Epithelial cell of esophagus (primary cell): ENCODE data around the gene TMEM178B.
"Not testable (repeated sequence)": the region's sequence is repeated elsewhere in the genome, so short reads cannot be mapped to it uniquely, and the experiment has no call there.

ENCODE experiments used
- DNase-seq: peaks from one replicate; pipeline ENCODE4 v3.0.0; 2010; ENCODE audit warnings: low read depth
- H3K4me3 ChIP-seq: 2 replicates; pipeline ENCODE4 v1.5.1; 2011; ENCODE audit warnings: mild to moderate bottlenecking, low read length, control low read depth
- TF ChIP-seq, protein P1 (sequence below): IDR thresholded peaks from 2 replicates; pipeline ENCODE4 v1.5.1; 2011; ENCODE audit warnings: low read depth, mild to moderate bottlenecking, low read length, control low read depth, inconsistent platforms; ENCODE audit not compliant: insufficient read depth; ENCODE audit errors: missing control alignments

TMEM178B gene

DNA sequence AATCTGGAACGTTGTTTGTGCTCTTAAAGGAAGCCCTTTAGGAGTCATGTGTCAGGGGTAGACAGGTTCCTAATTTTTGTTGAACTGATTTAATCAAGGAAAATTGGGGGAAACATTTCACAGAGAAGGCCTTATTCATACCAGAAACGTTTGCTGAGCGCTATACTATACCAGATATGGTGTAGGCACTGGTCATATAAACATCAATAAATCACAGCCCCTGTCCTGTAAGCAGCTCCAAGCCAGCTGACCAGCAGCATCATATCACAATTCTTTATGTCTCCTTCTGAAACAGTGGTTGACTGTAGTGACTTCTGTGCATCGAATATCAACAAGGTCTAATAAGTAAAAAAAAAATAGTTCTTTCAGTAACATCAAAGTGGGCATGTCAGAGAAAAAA lies 1.1 kb downstream of the TMEM178B start:
- DNase-seq, result no peak
- TF ChIP-seq, protein P1, sequence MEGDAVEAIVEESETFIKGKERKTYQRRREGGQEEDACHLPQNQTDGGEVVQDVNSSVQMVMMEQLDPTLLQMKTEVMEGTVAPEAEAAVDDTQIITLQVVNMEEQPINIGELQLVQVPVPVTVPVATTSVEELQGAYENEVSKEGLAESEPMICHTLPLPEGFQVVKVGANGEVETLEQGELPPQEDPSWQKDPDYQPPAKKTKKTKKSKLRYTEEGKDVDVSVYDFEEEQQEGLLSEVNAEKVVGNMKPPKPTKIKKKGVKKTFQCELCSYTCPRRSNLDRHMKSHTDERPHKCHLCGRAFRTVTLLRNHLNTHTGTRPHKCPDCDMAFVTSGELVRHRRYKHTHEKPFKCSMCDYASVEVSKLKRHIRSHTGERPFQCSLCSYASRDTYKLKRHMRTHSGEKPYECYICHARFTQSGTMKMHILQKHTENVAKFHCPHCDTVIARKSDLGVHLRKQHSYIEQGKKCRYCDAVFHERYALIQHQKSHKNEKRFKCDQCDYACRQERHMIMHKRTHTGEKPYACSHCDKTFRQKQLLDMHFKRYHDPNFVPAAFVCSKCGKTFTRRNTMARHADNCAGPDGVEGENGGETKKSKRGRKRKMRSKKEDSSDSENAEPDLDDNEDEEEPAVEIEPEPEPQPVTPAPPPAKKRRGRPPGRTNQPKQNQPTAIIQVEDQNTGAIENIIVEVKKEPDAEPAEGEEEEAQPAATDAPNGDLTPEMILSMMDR, result no peak
- no peak overlapping the region for H3K4me3 ChIP-seq

DNA sequence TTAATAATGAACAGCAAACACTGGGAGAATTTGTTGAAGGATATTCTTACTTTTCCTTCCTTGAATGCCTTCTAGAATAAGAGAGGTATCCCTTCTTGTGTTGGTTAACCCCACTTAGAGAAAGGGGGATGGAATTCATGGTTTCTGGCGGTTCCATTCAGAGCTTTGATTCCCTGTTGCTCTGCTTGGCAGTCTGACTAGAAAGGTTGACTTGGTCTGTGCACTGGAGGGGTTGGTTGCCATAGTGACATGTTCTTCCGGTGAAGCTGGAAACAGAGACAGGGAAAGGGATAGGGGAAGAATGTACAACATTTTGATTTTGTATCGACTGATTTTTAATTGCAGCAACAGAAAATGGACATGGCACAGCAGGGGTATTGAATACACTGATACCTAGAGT lies 2.5 kb downstream of the TMEM178B start:
- DNase-seq, result no peak
- TF ChIP-seq, protein P1, result no peak
- H3K4me3 ChIP-seq, result no peak overlapping the region

DNA sequence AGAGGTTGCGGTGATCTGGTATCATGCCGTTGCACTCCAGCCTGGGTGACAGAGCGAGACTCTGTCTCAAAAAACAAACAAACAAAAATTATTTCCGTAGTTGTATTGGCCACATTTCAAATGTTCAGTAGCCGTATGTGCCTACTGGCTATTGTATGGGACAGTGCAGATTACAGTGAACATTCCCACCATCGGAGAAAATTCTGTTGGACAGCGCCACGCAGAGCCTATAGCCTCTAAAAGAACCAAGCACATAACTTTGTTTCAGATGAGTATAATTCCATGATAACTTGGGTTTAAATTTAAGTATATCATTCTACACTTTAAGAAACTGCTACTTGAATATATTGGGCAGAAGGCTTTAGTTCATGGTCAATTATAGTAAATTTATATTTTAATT lies 5.4 kb downstream of the TMEM178B start:
- no peak overlapping the region for H3K4me3 ChIP-seq
- TF ChIP-seq, protein P1, result no peak
- no peak for DNase-seq

DNA sequence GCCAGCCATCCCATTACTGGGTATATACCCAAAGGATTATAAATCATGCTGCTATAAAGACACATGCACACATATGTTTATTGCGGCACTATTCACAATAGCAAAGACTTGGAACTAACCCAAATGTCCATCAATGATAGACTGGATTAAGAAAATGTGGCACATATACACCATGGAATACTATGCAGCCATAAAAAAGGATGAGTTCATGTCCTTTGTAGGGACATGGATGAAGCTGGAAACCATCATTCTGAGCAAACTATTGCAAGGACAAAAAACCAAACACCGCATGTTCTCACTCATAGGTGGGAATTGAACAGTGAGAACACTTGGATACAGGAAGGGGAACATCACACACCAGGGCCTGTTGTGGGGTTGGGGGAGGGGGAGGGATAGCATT lies 15.6 kb downstream of the TMEM178B start:
- not testable (repeated sequence) for H3K4me3 ChIP-seq, DNase-seq

DNA sequence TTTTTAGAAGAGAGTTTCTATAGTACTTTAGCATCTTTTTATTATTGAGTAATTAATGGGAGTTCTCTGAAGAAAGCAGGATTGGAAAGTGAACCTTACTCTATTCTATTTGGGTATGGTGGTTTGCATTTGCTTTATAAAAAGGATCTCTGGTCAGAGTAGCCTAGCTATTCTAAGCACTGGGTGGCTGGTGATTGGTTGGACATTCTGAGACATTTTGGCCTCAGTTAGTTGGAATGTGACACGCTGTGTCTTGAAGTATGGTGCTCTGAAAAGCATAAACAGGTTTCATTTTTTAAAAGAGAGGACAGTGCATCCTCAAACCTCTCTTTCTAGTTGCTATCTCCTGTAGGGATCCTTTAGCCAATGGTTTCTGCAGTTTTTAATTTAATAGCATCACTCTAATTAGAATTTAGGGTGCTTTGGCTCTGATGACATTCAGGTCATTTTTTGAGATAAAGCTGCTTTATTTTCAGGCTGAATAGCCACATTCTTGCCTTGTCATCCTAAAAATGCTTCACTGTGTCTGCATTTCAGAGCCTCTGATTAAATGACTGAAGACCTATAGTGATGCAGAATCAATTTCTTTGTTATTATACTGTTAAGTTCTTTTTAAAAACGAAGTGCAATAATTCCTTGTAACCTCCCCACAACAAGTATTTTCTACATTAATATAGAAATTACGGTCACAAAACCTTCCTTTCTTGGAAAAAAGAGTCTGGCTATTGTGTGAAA lies 20.6 kb downstream of the TMEM178B start:
- DNase-seq, result no peak
- TF ChIP-seq, protein P1, result no peak
- H3K4me3 ChIP-seq, result no peak overlapping the region

DNA sequence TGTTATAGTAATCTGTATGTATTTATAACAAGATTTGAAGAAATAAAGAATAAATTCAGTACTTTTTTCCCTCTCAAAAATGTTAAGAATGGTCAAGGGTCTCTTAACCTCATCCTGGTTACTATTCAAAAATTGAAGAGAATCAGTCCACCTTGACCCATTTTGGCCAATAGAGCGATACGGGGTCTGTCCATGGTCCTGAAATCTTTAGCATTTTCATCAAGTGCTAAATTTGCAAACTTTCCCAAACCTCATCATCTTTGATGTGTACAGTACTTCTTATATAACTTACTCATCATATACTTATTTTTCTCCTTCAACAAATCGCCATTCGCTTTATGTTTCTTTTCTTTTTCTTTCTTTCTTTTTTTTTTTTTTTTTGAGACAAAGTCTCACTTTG lies 23.6 kb downstream of the TMEM178B start:
- H3K4me3 ChIP-seq, result no peak overlapping the region
- TF ChIP-seq, protein P1, result no peak
- DNase-seq, result peak; percentile 24

DNA sequence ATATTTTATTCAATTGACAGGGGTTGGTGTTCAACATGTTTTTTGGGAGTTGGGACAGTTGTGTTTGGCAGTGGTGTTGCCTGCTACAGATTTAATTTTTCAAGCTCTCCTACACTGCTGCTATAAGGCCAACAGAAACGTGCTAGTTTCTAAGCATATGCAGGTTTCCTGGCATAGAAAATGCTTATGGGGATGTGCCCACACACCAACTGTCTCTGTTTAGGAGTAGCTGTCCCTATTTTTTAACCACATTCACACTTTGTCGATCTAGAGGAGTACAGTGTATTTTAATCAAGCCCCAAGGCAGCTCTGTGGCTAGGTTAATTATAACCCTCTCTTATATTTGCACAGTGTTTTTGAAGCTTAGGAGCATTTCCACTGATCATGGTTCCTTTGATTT lies 28.6 kb downstream of the TMEM178B start:
- H3K4me3 ChIP-seq, result no peak overlapping the region
- DNase-seq, result no peak
- TF ChIP-seq, protein P1, result no peak
